Measurements from ENCODE around the gene CNFN.
A peak's percentile ranks its signal among the peaks of the same experiment; 100 is the strongest.
"Not testable (repeated sequence)": the region's sequence is repeated elsewhere in the genome, so short reads cannot be mapped to it uniquely, and the experiment has no call there.

CNFN gene

GRCh38 chr19:42343344-42344110 is 46.6 kb downstream of the CNFN start:
- TF ChIP-seq CTCF (IDR thresholded peaks at IDR 0.05; ENCODE audit: borderline replicate concordance, extremely low read depth, low read length, poor library complexity, severe bottlenecking) (peak; percentile 46), EZH2 (IDR thresholded peaks at IDR 0.05; ENCODE audit: borderline replicate concordance, low read depth, low read length, severe bottlenecking) (no peak)
- no peak overlapping the region for H3K9ac ChIP-seq (ENCODE audit: low read depth, low read length)
- H3K36me3 ChIP-seq (ENCODE audit: insufficient read depth, low read length): peaks cover 19% of the 10 kb centered on the region
- DNase-seq (no peak), ATAC-seq (ENCODE audit: insufficient read depth, low read depth) (no peak)
- no peak overlapping the region for H2AFZ ChIP-seq (ENCODE audit: low read depth, low read length)
- 0 out of 2 replicates have a peak, but pooled peaks cover 2% of the 10 kb centered on the region for H4K20me1 ChIP-seq (ENCODE audit: insufficient read depth, low read length)
- no peaks in the 10 kb centered on the region for H3K4me1 ChIP-seq (ENCODE audit: insufficient read depth, low read length)
- H3K79me2 ChIP-seq (ENCODE audit: insufficient read depth, low read length): no peaks in the 10 kb centered on the region
- H3K9me3 ChIP-seq (ENCODE audit: insufficient read depth, low read length, severe bottlenecking): no peaks in the 10 kb centered on the region
- no peak overlapping the region for H3K27ac ChIP-seq (ENCODE audit: low read length)
- no peak overlapping the region for H3K4me3 ChIP-seq (ENCODE audit: low read depth in 1 of 2, low read length in 2 of 2)
- H3K27me3 ChIP-seq (ENCODE audit: insufficient read depth, low read length, poor library complexity): no peaks in the 10 kb centered on the region
- H3K4me2 ChIP-seq (ENCODE audit: insufficient read depth, low read length): no peak overlapping the region

- not testable (repeated sequence) for H4K20me1 ChIP-seq (ENCODE audit: insufficient read depth, low read length); H3K27me3 ChIP-seq (ENCODE audit: insufficient read depth, low read length, poor library complexity); H2AFZ ChIP-seq (ENCODE audit: low read depth, low read length); H3K79me2 ChIP-seq (ENCODE audit: insufficient read depth, low read length); H3K4me3 ChIP-seq (ENCODE audit: low read depth in 1 of 2, low read length in 2 of 2); H3K4me1 ChIP-seq (ENCODE audit: insufficient read depth, low read length); H3K9ac ChIP-seq (ENCODE audit: low read depth, low read length); H3K4me2 ChIP-seq (ENCODE audit: insufficient read depth, low read length); H3K27ac ChIP-seq (ENCODE audit: low read length); H3K9me3 ChIP-seq (ENCODE audit: insufficient read depth, low read length, severe bottlenecking); ATAC-seq (ENCODE audit: insufficient read depth, low read depth); DNase-seq
- H3K36me3 ChIP-seq (ENCODE audit: insufficient read depth, low read length): peaks cover 28% of the 10 kb centered on the region
Observed at GRCh38 chr19:42339922-42340321, 50.2 kb downstream of the CNFN start.

GRCh38 chr19:42339126-42339860 is 50.8 kb downstream of the CNFN start:
- H3K36me3 ChIP-seq (ENCODE audit: insufficient read depth, low read length): peaks cover 28% of the 10 kb centered on the region
- ATAC-seq (ENCODE audit: insufficient read depth, low read depth); H3K9me3 ChIP-seq (ENCODE audit: insufficient read depth, low read length, severe bottlenecking); H3K4me3 ChIP-seq (ENCODE audit: low read depth in 1 of 2, low read length in 2 of 2); DNase-seq; H3K27me3 ChIP-seq (ENCODE audit: insufficient read depth, low read length, poor library complexity); H3K79me2 ChIP-seq (ENCODE audit: insufficient read depth, low read length); H3K4me2 ChIP-seq (ENCODE audit: insufficient read depth, low read length); H3K9ac ChIP-seq (ENCODE audit: low read depth, low read length); H2AFZ ChIP-seq (ENCODE audit: low read depth, low read length); H4K20me1 ChIP-seq (ENCODE audit: insufficient read depth, low read length); H3K27ac ChIP-seq (ENCODE audit: low read length); H3K4me1 ChIP-seq (ENCODE audit: insufficient read depth, low read length): not testable (repeated sequence)

Data from DND-41 (cell line).